ENCODE data around the gene POLR2A.

- TF ChIP-seq CTCF (IDR thresholded peaks at IDR 0.05), result no peak
- no peak for TF ChIP-seq POLR2A (IDR thresholded peaks at IDR 0.05)
Measured at GRCh38 chr17:7512824-7513540, 28.8 kb downstream of the POLR2A start.

Data from gastroesophageal sphincter (tissue), 3 donors.